ENCODE measurements around the gene GRK5. TPM values are rescaled to one million over a fixed set of nuclear protein-coding genes. Genes with fewer than 3 reads are reported as not detected.

Gene GRK5
- total and polyA plus RNA-seq, 7 donors: 7.9 to 32.4 (median 19.8) TPM

GRCh38 chr10:119203006-119203405, 4.4 kb upstream of the GRK5 start:
- no peak overlapping the region for H3K27ac ChIP-seq
- H3K27me3 ChIP-seq: no peaks in the 10 kb centered on the region
- TF ChIP-seq POLR2A (IDR thresholded peaks at IDR 0.05) (no peak), POLR2AphosphoS5 (IDR thresholded peaks at IDR 0.05) (no peak), EP300 (IDR thresholded peaks at IDR 0.05) (no peak)
- TF ChIP-seq, protein P1, sequence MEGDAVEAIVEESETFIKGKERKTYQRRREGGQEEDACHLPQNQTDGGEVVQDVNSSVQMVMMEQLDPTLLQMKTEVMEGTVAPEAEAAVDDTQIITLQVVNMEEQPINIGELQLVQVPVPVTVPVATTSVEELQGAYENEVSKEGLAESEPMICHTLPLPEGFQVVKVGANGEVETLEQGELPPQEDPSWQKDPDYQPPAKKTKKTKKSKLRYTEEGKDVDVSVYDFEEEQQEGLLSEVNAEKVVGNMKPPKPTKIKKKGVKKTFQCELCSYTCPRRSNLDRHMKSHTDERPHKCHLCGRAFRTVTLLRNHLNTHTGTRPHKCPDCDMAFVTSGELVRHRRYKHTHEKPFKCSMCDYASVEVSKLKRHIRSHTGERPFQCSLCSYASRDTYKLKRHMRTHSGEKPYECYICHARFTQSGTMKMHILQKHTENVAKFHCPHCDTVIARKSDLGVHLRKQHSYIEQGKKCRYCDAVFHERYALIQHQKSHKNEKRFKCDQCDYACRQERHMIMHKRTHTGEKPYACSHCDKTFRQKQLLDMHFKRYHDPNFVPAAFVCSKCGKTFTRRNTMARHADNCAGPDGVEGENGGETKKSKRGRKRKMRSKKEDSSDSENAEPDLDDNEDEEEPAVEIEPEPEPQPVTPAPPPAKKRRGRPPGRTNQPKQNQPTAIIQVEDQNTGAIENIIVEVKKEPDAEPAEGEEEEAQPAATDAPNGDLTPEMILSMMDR (IDR thresholded peaks at IDR 0.05): no peak
- no peaks in the 10 kb centered on the region for H3K9me3 ChIP-seq
- 77 to 81% methylated on average over 4 of the region's 4 CpGs for WGBS, 2 donors
- intact Hi-C loops (cut with DNase I): no loop called here
- peak; percentile 10 for DNase-seq
- peaks cover 0 to 13% (median 8%) of the 10 kb centered on the region in 4 donors for H3K4me1 ChIP-seq
- no peak overlapping the region for H3K4me3 ChIP-seq
- no peaks in the 10 kb centered on the region for H3K36me3 ChIP-seq

GRCh38 chr10:119205894-119206602, 1.3 kb upstream of the GRK5 start:
- DNase-seq: peak; percentile 87
- Histone ChIP-seq H3K36me3 (no peaks in the 10 kb centered on the region), H3K4me3 (peak overlapping the region in 3 of 4 donors; percentile 68 to 87 (median 70)), H3K27me3 (no peaks in the 10 kb centered on the region), H3K4me1 (peaks cover 0 to 37% (median 32%) of the 10 kb centered on the region in 4 donors), H3K27ac (peak overlapping the region; percentile 92 to 100 (median 98)), H3K9me3 (no peaks in the 10 kb centered on the region)
- TF ChIP-seq POLR2AphosphoS5 (IDR thresholded peaks at IDR 0.05): peak in 1 of 4 donors; percentile 28
- TF ChIP-seq EP300 (IDR thresholded peaks at IDR 0.05): no peak
- TF ChIP-seq, protein P1 (IDR thresholded peaks at IDR 0.05): no peak
- TF ChIP-seq POLR2A (IDR thresholded peaks at IDR 0.05): no peak
- intact Hi-C loops (cut with DNase I): loop anchor here (1.0 to 5.0 kb wide), 4 partner anchors 101 to 391 kb away; partner anchors contain the start of gene TIAL1
- WGBS, 2 donors: 26 to 29% methylated on average over 17 of the region's 17 CpGs

DNA sequence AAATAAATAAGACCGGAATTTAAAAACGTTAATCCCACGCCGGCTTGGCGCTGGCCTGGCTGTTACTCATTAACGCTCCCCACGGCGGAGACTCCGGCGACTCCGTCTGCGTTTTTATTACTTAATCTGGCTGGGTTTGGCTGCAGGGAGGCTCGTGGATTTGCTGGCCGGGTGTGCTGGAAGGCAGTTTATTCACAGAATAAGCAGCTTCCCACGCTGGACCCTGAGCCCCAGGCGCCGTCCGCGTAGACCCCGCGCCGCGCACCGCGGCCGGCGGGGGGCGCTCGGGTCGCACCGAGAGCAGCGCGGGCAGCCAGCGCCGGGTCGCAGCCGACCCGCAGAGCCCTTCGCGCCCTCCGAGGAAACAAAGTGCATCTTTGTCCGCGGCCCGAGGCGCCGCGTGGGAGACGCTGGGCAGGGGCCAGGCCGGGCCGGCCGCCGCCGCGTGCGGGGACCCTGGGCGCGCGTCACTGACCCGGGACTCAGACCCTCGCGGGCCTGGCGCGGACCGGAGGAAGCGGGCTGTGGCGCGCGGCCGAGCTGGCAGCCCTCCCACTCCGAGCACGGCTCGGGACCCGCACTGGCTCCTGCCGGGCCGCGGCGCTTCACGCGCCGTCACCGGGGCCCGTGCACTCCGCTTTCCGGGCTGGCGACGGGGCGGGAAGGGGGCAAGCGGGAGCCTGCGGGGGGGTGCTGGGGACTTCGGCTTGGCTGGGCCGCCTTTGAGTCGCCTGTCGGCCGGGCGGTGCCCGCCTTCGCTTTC, 587 bp upstream of the GRK5 start:
- peak overlapping the region; percentile 54 to 87 (median 69) for H3K4me3 ChIP-seq
- H3K27ac ChIP-seq: peak overlapping the region; percentile 92 to 100 (median 98)
- peaks cover 0 to 45% (median 38%) of the 10 kb centered on the region in 4 donors for H3K4me1 ChIP-seq
- no peaks in the 10 kb centered on the region for H3K9me3 ChIP-seq
- DNase-seq: peak; percentile 91
- no peaks in the 10 kb centered on the region for H3K36me3 ChIP-seq
- no peak for TF ChIP-seq POLR2AphosphoS5 (IDR thresholded peaks at IDR 0.05)
- TF ChIP-seq, protein P1 (IDR thresholded peaks at IDR 0.05): peak in 2 of 4 experiments; percentile 24 to 85
- no peak for TF ChIP-seq EP300 (IDR thresholded peaks at IDR 0.05)
- no peak for TF ChIP-seq POLR2A (IDR thresholded peaks at IDR 0.05)
- intact Hi-C loops (cut with DNase I): loop anchor here (1.0 to 5.0 kb wide), 4 partner anchors 100 to 391 kb away; partner anchors contain the start of gene TIAL1
- WGBS, 2 donors: 0% methylated on average over 97 of the region's 97 CpGs
- H3K27me3 ChIP-seq: no peaks in the 10 kb centered on the region

DNA sequence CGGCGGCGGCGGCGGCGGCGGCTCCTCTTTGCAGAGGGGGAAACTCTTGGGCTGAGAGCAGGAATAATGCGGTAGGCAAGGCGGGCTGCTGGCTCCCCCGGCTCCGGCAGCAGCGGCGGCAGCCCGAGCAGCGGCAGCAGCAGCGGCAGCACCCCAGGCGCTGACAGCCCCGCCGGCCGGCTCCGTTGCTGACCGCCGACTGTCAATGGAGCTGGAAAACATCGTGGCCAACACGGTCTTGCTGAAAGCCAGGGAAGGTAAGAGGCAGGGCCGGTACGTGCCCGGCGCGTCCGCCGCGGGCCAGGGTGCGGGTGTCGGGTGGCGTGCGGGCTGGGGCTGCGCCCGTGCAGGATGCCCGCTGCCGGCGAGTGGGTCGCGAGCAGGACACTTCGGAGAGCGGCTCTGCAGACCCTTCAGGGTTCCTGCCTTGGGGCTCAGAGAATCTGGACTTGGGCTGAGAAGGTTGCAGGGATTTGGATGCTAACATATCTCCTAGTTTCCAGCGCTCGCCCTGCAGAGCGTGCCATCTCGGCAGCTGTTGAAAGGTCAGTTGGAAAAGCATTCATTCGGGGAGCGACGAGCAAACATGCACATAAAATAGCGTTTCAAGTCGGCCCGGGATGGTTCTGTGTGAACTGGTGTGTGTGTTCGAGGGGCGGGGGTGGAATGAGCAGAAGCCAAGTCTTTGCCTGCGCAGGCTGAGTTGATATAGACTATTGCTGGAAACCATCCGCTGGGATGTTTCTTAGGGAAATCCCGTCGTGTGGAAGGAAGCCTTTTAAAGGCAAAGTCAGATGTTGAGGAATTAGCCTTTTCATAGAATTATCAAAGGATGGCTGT, 562 bp downstream of the GRK5 start:
- peak overlapping the region; percentile 92 to 100 (median 98) for H3K27ac ChIP-seq
- no peaks in the 10 kb centered on the region for H3K36me3 ChIP-seq
- H3K4me3 ChIP-seq: peak overlapping the region; percentile 60 to 87 (median 69)
- no peaks in the 10 kb centered on the region for H3K27me3 ChIP-seq
- peak; percentile 78 for DNase-seq
- 0 to 1% methylated on average over 62 of the region's 62 CpGs for WGBS, 2 donors
- H3K9me3 ChIP-seq: no peaks in the 10 kb centered on the region
- peaks cover 0 to 56% (median 49%) of the 10 kb centered on the region in 4 donors for H3K4me1 ChIP-seq
- no peak for TF ChIP-seq EP300 (IDR thresholded peaks at IDR 0.05)
- TF ChIP-seq, protein P1 (IDR thresholded peaks at IDR 0.05): no peak
- no peak for TF ChIP-seq POLR2A (IDR thresholded peaks at IDR 0.05)
- peak in 1 of 4 donors; percentile 20 for TF ChIP-seq POLR2AphosphoS5 (IDR thresholded peaks at IDR 0.05)
- intact Hi-C loops (cut with DNase I): loop anchor here (2.0 to 5.0 kb wide), 3 partner anchors 99 to 389 kb away; partner anchors contain the start of gene TIAL1

Measured in sigmoid colon (tissue), 7 donors.